Lung (tissue), 12 donors: ENCODE measurements around the gene A1CF. TPM values are rescaled to one million over a fixed set of nuclear protein-coding genes. Genes with fewer than 3 reads are reported as not detected.
"Not testable (repeated sequence)": the region's sequence is repeated elsewhere in the genome, so short reads cannot be mapped to it uniquely, and the experiment has no call there.

Experiments used
- ATAC-seq: fragments of 200-7000 bp; cut with Tn5 transposase; one replicate; pipeline ENCODE4 v1.9.1; 2020; ENCODE audit warnings: moderate number of reproducible peaks; ENCODE audit not compliant: insufficient read depth, low FRiP score
- DNase-seq, 3 donors: peaks; one replicate each; pipeline ENCODE4 v3.0.0-alpha.2; 2013 to 2017
- H3K27ac ChIP-seq, 2 donors: one replicate each; pipeline ENCODE4 v1.5.1; 2013; ENCODE audit warnings: mild to moderate bottlenecking in 2 of 2, moderate library complexity in 2 of 2, control low read depth in 1 of 2, inconsistent platforms in 1 of 2, low read depth in 1 of 2, low read length in 1 of 2
- H3K27me3 ChIP-seq, 3 donors: one replicate each; pipeline ENCODE4 v1.5.1; 2013; ENCODE audit warnings: low read length in 2 of 3; ENCODE audit not compliant: control insufficient read depth in 3 of 3, insufficient read depth in 3 of 3
- H3K36me3 ChIP-seq, 4 donors: one replicate each; pipeline ENCODE4 v1.5.1; 2013; ENCODE audit warnings: low read length in 4 of 4, mild to moderate bottlenecking in 1 of 4, moderate library complexity in 1 of 4; ENCODE audit not compliant: control insufficient read depth in 4 of 4, insufficient read depth in 4 of 4
- H3K4me1 ChIP-seq, 5 donors: one replicate each; pipeline ENCODE4 v1.5.1; 2013; ENCODE audit warnings: low read length in 5 of 5, mild to moderate bottlenecking in 2 of 5, moderate library complexity in 1 of 5; ENCODE audit not compliant: control insufficient read depth in 5 of 5, insufficient read depth in 5 of 5
- H3K4me3 ChIP-seq: one replicate; pipeline ENCODE4 v1.5.1; 2013; ENCODE audit warnings: mild to moderate bottlenecking, control low read depth, moderate library complexity
- H3K9ac ChIP-seq, 2 donors: one replicate each; pipeline ENCODE4 v1.5.1; 2013; ENCODE audit warnings: low read length in 2 of 2, control low read depth in 1 of 2; ENCODE audit not compliant: insufficient read depth in 1 of 2
- H3K9me3 ChIP-seq, 4 donors: one replicate each; pipeline ENCODE4 v1.5.1; 2013; ENCODE audit warnings: low read length in 3 of 4, mild to moderate bottlenecking in 1 of 4, moderate library complexity in 1 of 4; ENCODE audit not compliant: control insufficient read depth in 4 of 4, insufficient read depth in 3 of 4
- WGBS, 2 donors: extraction: QIAGEN DNeasy Blood & Tissue Kit; methylation state at CpG; one replicate each; pipeline ENCODE4 v1.1.7; 2013; 5-methylcytosine and 5-hydroxymethylcytosine counted together
- polyA plus RNA-seq, 2 donors: library from polyadenylated mRNA; stranded (reverse); fragments of 200-250 nt; gene quantifications; one replicate each; pipeline ENCODE4 v1.2.1, GENCODE V29; 2013
- total RNA-seq, 2 donors: library from RNA; depleted of rRNA in 1 of 2; stranded (reverse); fragments of >200 nt in 1 of 2; gene quantifications; one replicate each; pipeline ENCODE4 v1.2.1, GENCODE V29; 2014 to 2021
- TF ChIP-seq, protein P1 (sequence below): IDR thresholded peaks from 2 replicates; pipeline ENCODE4 v1.5.1; 2012; ENCODE audit warnings: mild to moderate bottlenecking; ENCODE audit errors: control extremely low read depth, extremely low read depth
- donor health status: control.
- donor health status: control.
- donor health status: Bipolar disorder and iron deficiency.
- donor health status: healthy.
- donor health status: DM: yes; HTN: yes; CAD: no.

A1CF gene
- total and polyA plus RNA-seq, 4 donors: under 0.01 to 0.25 (median 0.05) TPM

GRCh38 chr10:50883629-50884028 is 1.8 kb downstream of the A1CF start:
- no peak overlapping the region for H3K4me3 ChIP-seq
- no peaks in the 10 kb centered on the region for H3K36me3 ChIP-seq
- TF ChIP-seq, protein P1, sequence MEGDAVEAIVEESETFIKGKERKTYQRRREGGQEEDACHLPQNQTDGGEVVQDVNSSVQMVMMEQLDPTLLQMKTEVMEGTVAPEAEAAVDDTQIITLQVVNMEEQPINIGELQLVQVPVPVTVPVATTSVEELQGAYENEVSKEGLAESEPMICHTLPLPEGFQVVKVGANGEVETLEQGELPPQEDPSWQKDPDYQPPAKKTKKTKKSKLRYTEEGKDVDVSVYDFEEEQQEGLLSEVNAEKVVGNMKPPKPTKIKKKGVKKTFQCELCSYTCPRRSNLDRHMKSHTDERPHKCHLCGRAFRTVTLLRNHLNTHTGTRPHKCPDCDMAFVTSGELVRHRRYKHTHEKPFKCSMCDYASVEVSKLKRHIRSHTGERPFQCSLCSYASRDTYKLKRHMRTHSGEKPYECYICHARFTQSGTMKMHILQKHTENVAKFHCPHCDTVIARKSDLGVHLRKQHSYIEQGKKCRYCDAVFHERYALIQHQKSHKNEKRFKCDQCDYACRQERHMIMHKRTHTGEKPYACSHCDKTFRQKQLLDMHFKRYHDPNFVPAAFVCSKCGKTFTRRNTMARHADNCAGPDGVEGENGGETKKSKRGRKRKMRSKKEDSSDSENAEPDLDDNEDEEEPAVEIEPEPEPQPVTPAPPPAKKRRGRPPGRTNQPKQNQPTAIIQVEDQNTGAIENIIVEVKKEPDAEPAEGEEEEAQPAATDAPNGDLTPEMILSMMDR: no peak
- ATAC-seq: no peak
- H3K27ac ChIP-seq: no peak overlapping the region
- no peaks in the 10 kb centered on the region for H3K9me3 ChIP-seq
- no peak overlapping the region for H3K9ac ChIP-seq
- peaks cover 0 to 4% (median 0%) of the 10 kb centered on the region in 3 donors for H3K27me3 ChIP-seq
- H3K4me1 ChIP-seq: no peaks in the 10 kb centered on the region
- WGBS, 2 donors: 70 to 81% methylated on average over 5 of the region's 5 CpGs
- DNase-seq: no peak

- TF ChIP-seq, protein P1: no peak
- peaks cover 0 to 4% (median 0%) of the 10 kb centered on the region in 3 donors for H3K27me3 ChIP-seq
- H3K36me3 ChIP-seq: no peaks in the 10 kb centered on the region
- H3K9me3 ChIP-seq: no peaks in the 10 kb centered on the region
- H3K4me3 ChIP-seq: no peak overlapping the region
- DNase-seq (no peak), ATAC-seq (no peak)
- no peak overlapping the region for H3K27ac ChIP-seq
- 85 to 96% methylated on average over 2 of the region's 2 CpGs for WGBS, 2 donors
- H3K9ac ChIP-seq: no peak overlapping the region
- H3K4me1 ChIP-seq: no peaks in the 10 kb centered on the region
Observed at GRCh38 chr10:50882540-50882983, 2.9 kb downstream of the A1CF start.

GRCh38 chr10:50881046-50881445 is 4.4 kb downstream of the A1CF start:
- not testable (repeated sequence) for H3K27me3 ChIP-seq, H3K4me3 ChIP-seq, H3K9me3 ChIP-seq, H3K4me1 ChIP-seq, DNase-seq, H3K36me3 ChIP-seq, H3K27ac ChIP-seq, H3K9ac ChIP-seq, ATAC-seq
- WGBS, 2 donors: 90 to 93% methylated on average over 10 of the region's 10 CpGs

DNA sequence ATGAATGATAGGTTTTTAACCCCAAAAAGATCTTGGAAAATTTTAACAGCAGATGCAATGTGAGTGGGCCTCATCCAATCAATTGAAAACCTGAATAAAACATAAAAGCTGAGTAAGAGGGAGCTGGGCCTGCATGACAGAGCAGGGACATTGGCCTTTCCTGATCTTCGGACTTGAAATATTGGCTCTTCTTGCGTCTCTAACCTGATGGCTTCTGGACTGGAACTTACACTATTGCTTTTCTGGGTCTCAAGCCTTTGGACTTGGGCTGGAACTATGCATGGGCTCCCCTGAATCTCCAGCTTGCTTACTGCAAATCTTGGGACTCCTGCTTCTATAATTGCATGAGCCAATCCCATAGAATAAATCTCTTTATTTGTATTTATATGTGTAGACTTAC is 9.0 kb downstream of the A1CF start:
- ATAC-seq: no peak
- Histone ChIP-seq H3K27me3 (no peaks in the 10 kb centered on the region), H3K9ac (no peak overlapping the region), H3K27ac (no peak overlapping the region), H3K36me3 (no peaks in the 10 kb centered on the region), H3K4me1 (no peaks in the 10 kb centered on the region), H3K4me3 (no peak overlapping the region), H3K9me3 (no peaks in the 10 kb centered on the region)
- TF ChIP-seq, protein P1: no peak
- no peak for DNase-seq
- 91 to 95% methylated on average over 2 of the region's 2 CpGs for WGBS, 2 donors
